ENCODE measurements around the gene TNK1. TPM values are rescaled to one million over a fixed set of nuclear protein-coding genes. Genes with fewer than 3 reads are reported as not detected.

The TNK1 gene
- total and polyA plus RNA-seq, 7 experiments from 2014 or later: 1.5 to 23.4 (median 11.3) TPM

GRCh38 chr17:7352503-7352889 is 28.4 kb upstream of the TNK1 start:
- Mint-ChIP-seq H3K36me3 (peaks cover 0 to 25% (median 1%) of the 10 kb centered on the region in 5 donors), H3K27me3 (no peaks in the 10 kb centered on the region), H3K4me1 (peaks cover 14 to 64% (median 39%) of the 10 kb centered on the region in 7 donors), H3K9me3 (no peaks in the 10 kb centered on the region), H3K27ac (peak overlapping the region; percentile 64 to 91 (median 83)), H3K4me3 (peak overlapping the region; percentile 78 to 94 (median 88))
- Histone ChIP-seq H3K27me3 (ENCODE audit: control insufficient read depth in 2 of 2, insufficient read depth in 2 of 2, low read length in 2 of 2) (no peaks in the 10 kb centered on the region), H3K4me3 (ENCODE audit: low read length) (peak overlapping the region; percentile 57), H3K36me3 (ENCODE audit: control insufficient read depth in 2 of 3, insufficient read depth in 3 of 3, low read length in 3 of 3) (peaks cover 0 to 26% (median 5%) of the 10 kb centered on the region in 3 experiments), H3K27ac (ENCODE audit: low read depth, low read length) (peak overlapping the region; percentile 74), H3K9me3 (ENCODE audit: control insufficient read depth in 2 of 3, low read length in 3 of 3) (no peaks in the 10 kb centered on the region), H3K4me1 (ENCODE audit: control insufficient read depth in 2 of 2, insufficient read depth in 2 of 2, low read length in 2 of 2) (peaks cover 10 to 27% of the 10 kb centered on the region in 2 donors)
- ATAC-seq: no peak
- POLR2A ChIA-PET: interaction anchor here (1.2 to 5.4 kb wide), 4 partner anchors 16 to 135 kb away, joined by 3 to 29 read pairs (median 6); partner anchors contain the start of genes ACAP1, POLR2A and TMEM102
- no peak for DNase-seq
- CTCF ChIA-PET: interaction anchor here (1.0 to 5.3 kb wide), 2 partner anchors 17 to 84 kb away, joined by 3 to 67 read pairs; partner anchors contain the start of genes FGF11 and TMEM102
- intact Hi-C loops (cut with micrococcal nuclease): loop anchor here (1.0 to 10.0 kb wide), 5 partner anchors 70 to 335 kb away; partner anchors contain the start of genes POLR2A (in 2 of the 2), SLC2A4 (in 1 of the 2), SLC35G6 (in 1 of the 2) and TP53 (in 1 of the 2)

- Histone ChIP-seq H3K36me3 (ENCODE audit: control insufficient read depth in 2 of 3, insufficient read depth in 3 of 3, low read length in 3 of 3) (peaks cover 0 to 20% (median 3%) of the 10 kb centered on the region in 3 experiments), H3K27ac (ENCODE audit: low read depth, low read length) (peak overlapping the region; percentile 74), H3K27me3 (ENCODE audit: control insufficient read depth in 2 of 2, insufficient read depth in 2 of 2, low read length in 2 of 2) (no peaks in the 10 kb centered on the region), H3K4me3 (ENCODE audit: low read length) (no peak overlapping the region), H3K4me1 (ENCODE audit: control insufficient read depth in 2 of 2, insufficient read depth in 2 of 2, low read length in 2 of 2) (peaks cover 10 to 27% of the 10 kb centered on the region in 2 donors), H3K9me3 (ENCODE audit: control insufficient read depth in 2 of 3, low read length in 3 of 3) (no peaks in the 10 kb centered on the region)
- ATAC-seq (no peak), DNase-seq (no peak)
- Mint-ChIP-seq H3K36me3 (peaks cover 0 to 24% (median 0%) of the 10 kb centered on the region in 5 donors), H3K27me3 (no peaks in the 10 kb centered on the region), H3K27ac (peak overlapping the region in 6 of 9 donors; percentile 59 to 91 (median 85)), H3K9me3 (no peaks in the 10 kb centered on the region), H3K4me3 (peak overlapping the region; percentile 78 to 94 (median 88)), H3K4me1 (peaks cover 14 to 64% (median 39%) of the 10 kb centered on the region in 7 donors)
- ChIA-PET CTCF (interaction anchor here (0.8 to 5.3 kb wide), 5 partner anchors 17 to 208 kb away, joined by 3 to 67 read pairs (median 4); partner anchors contain the start of genes ACAP1, FGF11 and TMEM102), POLR2A (interaction anchor here (0.9 to 5.4 kb wide), 10 partner anchors 16 to 221 kb away, joined by 3 to 29 read pairs (median 3); partner anchors contain the start of genes ACAP1, POLR2A, SENP3 and TMEM102)
- intact Hi-C loops (cut with micrococcal nuclease): loop anchor here (1.0 to 10.0 kb wide), 5 partner anchors 71 to 334 kb away; partner anchors contain the start of genes POLR2A (in 2 of the 2), SLC2A4 (in 1 of the 2), SLC35G6 (in 1 of the 2) and TP53 (in 1 of the 2)
Observed at GRCh38 chr17:7352910-7353635, 27.8 kb upstream of the TNK1 start.

DNA sequence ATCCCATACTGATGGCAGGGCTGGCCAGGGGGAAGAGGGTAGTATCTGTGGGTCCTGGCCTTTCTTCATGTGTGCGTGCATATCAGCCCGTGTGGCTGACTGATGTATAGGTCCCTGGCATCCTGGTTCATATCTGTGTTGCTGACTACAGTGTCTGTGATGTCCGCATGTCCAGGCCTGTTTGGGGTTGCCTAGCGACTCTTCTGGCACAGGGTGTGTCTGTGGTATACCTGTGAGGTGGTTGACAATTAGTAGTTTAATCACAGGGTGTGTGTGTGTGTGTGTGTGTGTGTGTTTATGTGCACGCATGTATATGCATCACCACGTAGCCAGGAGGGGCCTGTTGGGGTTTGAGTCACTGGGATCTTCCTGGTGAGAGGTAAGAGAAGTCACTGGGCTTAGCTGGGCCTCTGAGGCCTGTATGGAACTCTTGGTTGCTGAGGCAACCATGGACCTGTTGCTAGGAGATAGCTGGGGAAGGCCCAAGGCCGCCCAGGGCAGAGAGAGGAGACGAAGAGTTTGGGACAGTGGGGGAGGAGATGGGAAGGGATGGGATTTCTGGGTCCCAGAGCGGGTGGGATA is 26.5 kb upstream of the TNK1 start:
- no peak overlapping the region for H3K27ac ChIP-seq (ENCODE audit: low read depth, low read length)
- H3K4me1 ChIP-seq (ENCODE audit: control insufficient read depth in 2 of 2, insufficient read depth in 2 of 2, low read length in 2 of 2): peaks cover 10 to 27% of the 10 kb centered on the region in 2 donors
- H3K27me3 ChIP-seq (ENCODE audit: control insufficient read depth in 2 of 2, insufficient read depth in 2 of 2, low read length in 2 of 2): no peaks in the 10 kb centered on the region
- peak overlapping the region in 1 of 10 donors; percentile 46 for H3K4me3 Mint-ChIP-seq
- no peak for ATAC-seq
- POLR2A ChIA-PET: interaction anchor here (0.9 to 5.4 kb wide), 10 partner anchors 18 to 331 kb away, joined by 3 to 29 read pairs (median 4); partner anchors contain the start of genes ACAP1, POLR2A, TMEM102 and TMEM256
- DNase-seq: no peak
- H3K4me3 ChIP-seq (ENCODE audit: low read length): no peak overlapping the region
- intact Hi-C loops (cut with micrococcal nuclease): loop anchor here (5.0 to 10.0 kb wide), 4 partner anchors 72 to 333 kb away; partner anchors contain the start of genes POLR2A (in 1 of the 2), SLC2A4 (in 1 of the 2), SLC35G6 (in 1 of the 2) and TP53 (in 1 of the 2)
- H3K36me3 ChIP-seq (ENCODE audit: control insufficient read depth in 2 of 3, insufficient read depth in 3 of 3, low read length in 3 of 3): peaks cover 0 to 8% (median 0%) of the 10 kb centered on the region in 3 experiments
- no peaks in the 10 kb centered on the region for H3K27me3 Mint-ChIP-seq
- H3K27ac Mint-ChIP-seq: peak overlapping the region in 8 of 9 donors; percentile 10 to 93 (median 65)
- H3K9me3 ChIP-seq (ENCODE audit: control insufficient read depth in 2 of 3, low read length in 3 of 3): no peaks in the 10 kb centered on the region
- H3K36me3 Mint-ChIP-seq: peaks cover 0 to 20% (median 0%) of the 10 kb centered on the region in 5 donors
- H3K4me1 Mint-ChIP-seq: peaks cover 14 to 53% (median 32%) of the 10 kb centered on the region in 7 donors
- no peaks in the 10 kb centered on the region for H3K9me3 Mint-ChIP-seq
- CTCF ChIA-PET: interaction anchor here (0.6 to 5.3 kb wide), 7 partner anchors 13 to 235 kb away, joined by 4 to 67 read pairs (median 7); partner anchors contain the start of genes FGF11, NEURL4, PLSCR3 and SPEM1

DNA sequence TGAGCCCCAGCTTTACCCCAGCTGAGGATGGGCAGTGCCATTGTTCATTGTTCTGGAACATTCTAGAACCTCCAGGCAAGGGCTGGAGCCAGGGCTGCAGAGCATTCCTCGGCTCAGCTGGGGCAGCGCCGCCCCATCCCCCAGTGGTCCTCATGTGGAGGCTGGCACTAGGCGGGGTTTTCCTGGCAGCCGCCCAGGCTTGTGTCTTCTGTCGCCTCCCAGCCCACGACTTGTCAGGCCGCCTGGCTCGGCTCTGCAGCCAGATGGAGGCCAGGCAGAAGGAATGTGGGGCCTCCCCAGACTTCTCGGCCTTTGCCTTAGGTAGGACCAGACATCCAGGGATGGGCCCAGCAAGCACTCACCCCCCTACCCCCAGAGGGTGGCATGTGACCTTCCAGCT is 25.8 kb upstream of the TNK1 start, which contains the start of gene TMEM95:
TSS of gene TMEM95 (plus strand) at position 104 of the 400 bp plus-strand sequence. CDS start at position 153, 49 bp downstream.
- no peaks in the 10 kb centered on the region for H3K9me3 Mint-ChIP-seq
- Histone ChIP-seq H3K4me3 (ENCODE audit: low read length) (no peak within 1 kb of the TSS), H3K27ac (ENCODE audit: low read depth, low read length) (no peak within 1 kb of the TSS), H3K36me3 (ENCODE audit: control insufficient read depth in 2 of 3, insufficient read depth in 3 of 3, low read length in 3 of 3) (peaks cover 0 to 5% (median 0%) of the 10 kb centered on the region in 3 experiments), H3K4me1 (ENCODE audit: control insufficient read depth in 2 of 2, insufficient read depth in 2 of 2, low read length in 2 of 2) (peaks cover 10 to 27% of the 10 kb centered on the region in 2 donors), H3K9me3 (ENCODE audit: control insufficient read depth in 2 of 3, low read length in 3 of 3) (no peaks in the 10 kb centered on the region), H3K27me3 (ENCODE audit: control insufficient read depth in 2 of 2, insufficient read depth in 2 of 2, low read length in 2 of 2) (no peaks in the 10 kb centered on the region)
- peak within 1 kb of the TSS in 3 of 10 donors; percentile 32 to 53 (median 46) for H3K4me3 Mint-ChIP-seq
- no peaks in the 10 kb centered on the region for H3K27me3 Mint-ChIP-seq
- ChIA-PET CTCF (interaction anchor here (0.6 to 5.3 kb wide), 22 partner anchors 13 to 332 kb away, joined by 3 to 67 read pairs (median 5); partner anchors contain the start of genes ACAP1, FGF11, NEURL4 and PLSCR3), POLR2A (interaction anchor here (1.2 to 5.4 kb wide), 6 partner anchors 19 to 129 kb away, joined by 5 to 29 read pairs (median 6); partner anchors contain the start of genes ACAP1, POLR2A, TMEM102 and TMEM256)
- peaks cover 12 to 48% (median 27%) of the 10 kb centered on the region in 7 donors for H3K4me1 Mint-ChIP-seq
- no peak for DNase-seq
- ATAC-seq: no peak
- peaks cover 0 to 15% (median 0%) of the 10 kb centered on the region in 5 donors for H3K36me3 Mint-ChIP-seq
- intact Hi-C loops (cut with micrococcal nuclease): loop anchor here in 1 of 2 donors (10.0 kb wide), 1 partner anchor 130 kb away; the partner anchor contains the start of genes POLR2A and SLC35G6
- H3K27ac Mint-ChIP-seq: peak within 1 kb of the TSS in 8 of 9 donors; percentile 10 to 93 (median 70)

GRCh38 chr17:7355573-7355972 is 25.3 kb upstream of the TNK1 start:
- Histone ChIP-seq H3K9me3 (ENCODE audit: control insufficient read depth in 2 of 3, low read length in 3 of 3) (no peaks in the 10 kb centered on the region), H3K36me3 (ENCODE audit: control insufficient read depth in 2 of 3, insufficient read depth in 3 of 3, low read length in 3 of 3) (peaks cover 0 to 5% (median 0%) of the 10 kb centered on the region in 3 experiments), H3K27me3 (ENCODE audit: control insufficient read depth in 2 of 2, insufficient read depth in 2 of 2, low read length in 2 of 2) (no peaks in the 10 kb centered on the region), H3K4me3 (ENCODE audit: low read length) (no peak overlapping the region), H3K4me1 (ENCODE audit: control insufficient read depth in 2 of 2, insufficient read depth in 2 of 2, low read length in 2 of 2) (peaks cover 10 to 24% of the 10 kb centered on the region in 2 donors), H3K27ac (ENCODE audit: low read depth, low read length) (no peak overlapping the region)
- no peaks in the 10 kb centered on the region for H3K9me3 Mint-ChIP-seq
- no peaks in the 10 kb centered on the region for H3K27me3 Mint-ChIP-seq
- no peak for DNase-seq
- peaks cover 12 to 46% (median 26%) of the 10 kb centered on the region in 7 donors for H3K4me1 Mint-ChIP-seq
- H3K4me3 Mint-ChIP-seq: no peak overlapping the region
- POLR2A ChIA-PET: interaction anchor here (0.6 to 5.4 kb wide), 13 partner anchors 18 to 329 kb away, joined by 3 to 29 read pairs (median 5); partner anchors contain the start of genes ACAP1, POLR2A, TMEM102 and TMEM256
- H3K27ac Mint-ChIP-seq: peak overlapping the region in 2 of 9 donors; percentile 8 to 17
- CTCF ChIA-PET: interaction anchor here (0.6 to 5.3 kb wide), 30 partner anchors 9 to 332 kb away, joined by 3 to 67 read pairs (median 4); partner anchors contain the start of genes ACAP1, FGF11, MPDU1 and NEURL4
- peaks cover 0 to 13% (median 0%) of the 10 kb centered on the region in 5 donors for H3K36me3 Mint-ChIP-seq
- intact Hi-C loops (cut with micrococcal nuclease): loop anchor here in 1 of 2 donors (10.0 kb wide), 1 partner anchor 129 kb away; the partner anchor contains the start of genes POLR2A and SLC35G6
- no peak for ATAC-seq
